ENCODE data around the gene NKD2.
"Not testable (repeated sequence)": the region's sequence is repeated elsewhere in the genome, so short reads cannot be mapped to it uniquely, and the experiment has no call there.

The NKD2 gene

DNA sequence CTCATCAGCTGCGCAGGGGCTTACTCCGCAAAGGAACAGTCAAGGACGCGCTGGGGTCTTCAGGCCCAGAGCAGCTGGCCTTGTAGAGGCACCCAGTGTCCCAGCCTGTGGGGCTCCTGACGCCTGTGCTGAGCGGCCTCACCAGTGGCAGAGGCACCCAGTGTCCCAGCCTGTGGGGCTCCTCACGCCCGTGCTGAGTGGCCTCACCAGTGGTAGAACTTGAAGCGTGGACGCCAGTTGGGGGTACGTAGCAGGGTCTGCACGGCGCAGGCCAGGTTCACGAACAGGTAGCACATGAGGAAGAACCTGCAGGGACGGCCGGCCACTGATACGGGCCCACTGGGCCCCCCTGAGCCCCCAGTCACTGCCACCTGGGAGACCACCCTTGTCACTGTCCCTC, 67.3 kb downstream of the NKD2 start:
- no peaks in the 10 kb centered on the region for H3K27me3 Mint-ChIP-seq
- H3K27ac Mint-ChIP-seq, result no peak overlapping the region
- no peaks in the 10 kb centered on the region for H3K4me1 Mint-ChIP-seq (ENCODE audit: low read depth)
- H3K9me3 Mint-ChIP-seq (ENCODE audit: low read depth), result no peaks in the 10 kb centered on the region
- no peak overlapping the region for H3K4me3 Mint-ChIP-seq
- H3K36me3 Mint-ChIP-seq, result peaks cover 3% of the 10 kb centered on the region

GRCh38 chr5:1076406-1076805, 67.8 kb downstream of the NKD2 start:
- no peaks in the 10 kb centered on the region for H3K9me3 Mint-ChIP-seq (ENCODE audit: low read depth)
- H3K36me3 Mint-ChIP-seq, result peaks cover 4% of the 10 kb centered on the region
- H3K4me3 Mint-ChIP-seq, result no peak overlapping the region
- H3K27me3 Mint-ChIP-seq, result no peaks in the 10 kb centered on the region
- no peak overlapping the region for H3K27ac Mint-ChIP-seq
- no peaks in the 10 kb centered on the region for H3K4me1 Mint-ChIP-seq (ENCODE audit: low read depth)

DNA sequence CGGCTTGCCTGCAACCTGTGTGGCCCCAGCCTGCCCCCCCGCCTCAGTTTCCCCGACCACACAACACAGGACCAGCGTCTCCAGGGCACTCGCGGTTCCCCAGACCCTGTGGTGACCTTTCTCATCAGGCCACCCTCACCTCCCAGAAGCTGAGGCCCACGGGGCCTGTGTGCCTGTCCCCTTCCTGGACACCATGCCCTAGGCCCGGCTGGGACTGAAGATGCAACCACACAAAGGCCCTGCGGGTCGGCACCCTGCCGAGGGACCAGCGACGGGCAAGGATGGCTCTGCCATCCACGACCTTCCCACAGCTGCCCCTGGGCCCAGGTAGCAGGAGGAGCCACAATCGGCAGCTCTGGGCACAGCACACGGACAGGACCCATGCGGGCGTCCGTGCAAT, 68.4 kb downstream of the NKD2 start:
- no peaks in the 10 kb centered on the region for H3K27me3 Mint-ChIP-seq
- H3K36me3 Mint-ChIP-seq, result peaks cover 4% of the 10 kb centered on the region
- no peaks in the 10 kb centered on the region for H3K4me1 Mint-ChIP-seq (ENCODE audit: low read depth)
- no peak overlapping the region for H3K27ac Mint-ChIP-seq
- H3K9me3 Mint-ChIP-seq (ENCODE audit: low read depth), result no peaks in the 10 kb centered on the region
- H3K4me3 Mint-ChIP-seq, result no peak overlapping the region

DNA sequence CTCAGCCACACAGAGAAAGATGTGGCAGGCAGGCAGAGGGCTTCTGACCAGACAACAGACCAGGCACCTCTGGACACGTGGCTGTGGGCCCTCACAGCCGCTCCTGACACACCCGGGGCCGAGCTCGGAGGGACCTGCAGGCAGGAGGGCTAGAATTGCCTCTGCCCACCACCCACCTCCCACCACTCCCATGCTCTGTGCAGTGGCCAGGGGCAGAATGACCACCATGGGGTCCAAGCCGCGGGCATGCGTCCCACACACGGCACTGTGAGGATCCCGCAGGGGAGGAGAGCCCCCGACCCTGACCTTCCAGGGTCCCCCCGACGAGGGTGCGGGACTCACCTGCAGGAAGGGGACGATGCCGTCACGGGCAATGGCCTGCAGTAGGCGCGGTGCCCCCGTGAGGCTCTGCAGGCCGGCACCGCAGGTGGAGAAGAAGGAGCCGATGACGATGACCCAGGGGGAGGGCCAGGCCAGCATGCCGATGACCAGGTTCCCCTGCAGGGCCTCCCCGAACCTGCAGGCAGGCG, 69.0 kb downstream of the NKD2 start:
- no peak overlapping the region for H3K4me3 Mint-ChIP-seq
- no peaks in the 10 kb centered on the region for H3K27me3 Mint-ChIP-seq
- H3K27ac Mint-ChIP-seq, result no peak overlapping the region
- H3K4me1 Mint-ChIP-seq (ENCODE audit: low read depth), result no peaks in the 10 kb centered on the region
- H3K36me3 Mint-ChIP-seq, result peaks cover 4% of the 10 kb centered on the region
- H3K9me3 Mint-ChIP-seq (ENCODE audit: low read depth), result no peaks in the 10 kb centered on the region

- no peaks in the 10 kb centered on the region for H3K9me3 Mint-ChIP-seq (ENCODE audit: low read depth)
- no peaks in the 10 kb centered on the region for H3K4me1 Mint-ChIP-seq (ENCODE audit: low read depth)
Measured at GRCh38 chr5:1078206-1078605, 69.6 kb downstream of the NKD2 start.

DNA sequence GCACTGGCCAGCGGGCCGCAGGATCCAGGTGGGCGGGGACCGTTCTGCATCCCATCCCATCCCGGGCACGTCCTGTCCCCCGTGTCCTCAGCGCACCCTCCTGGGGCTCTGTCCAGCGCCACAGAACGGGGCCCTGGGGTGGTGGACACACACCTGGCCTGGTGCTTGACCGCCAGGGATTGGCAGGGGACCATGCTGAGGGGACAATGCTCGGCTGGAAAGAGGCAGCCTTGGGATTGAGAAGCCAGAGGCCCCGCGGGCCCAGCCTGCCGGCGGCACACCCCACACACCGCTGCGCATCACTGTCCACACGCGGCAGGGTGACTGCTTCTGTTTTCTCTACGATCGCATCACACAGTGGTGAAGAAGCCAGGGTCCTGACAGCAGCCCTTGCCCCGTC, 70.2 kb downstream of the NKD2 start:
- no peaks in the 10 kb centered on the region for H3K4me1 Mint-ChIP-seq (ENCODE audit: low read depth)
- H3K27ac Mint-ChIP-seq, result no peak overlapping the region
- H3K9me3 Mint-ChIP-seq (ENCODE audit: low read depth), result no peaks in the 10 kb centered on the region
- no peaks in the 10 kb centered on the region for H3K27me3 Mint-ChIP-seq
- no peak overlapping the region for H3K4me3 Mint-ChIP-seq
- H3K36me3 Mint-ChIP-seq, result peaks cover 4% of the 10 kb centered on the region

More at GRCh38 chr5:1078206-1078605, 69.6 kb downstream of the NKD2 start:
- Mint-ChIP-seq H3K36me3 (peaks cover 4% of the 10 kb centered on the region), H3K27me3 (no peaks in the 10 kb centered on the region), H3K4me3 (no peak overlapping the region), H3K27ac (no peak overlapping the region)

DNA sequence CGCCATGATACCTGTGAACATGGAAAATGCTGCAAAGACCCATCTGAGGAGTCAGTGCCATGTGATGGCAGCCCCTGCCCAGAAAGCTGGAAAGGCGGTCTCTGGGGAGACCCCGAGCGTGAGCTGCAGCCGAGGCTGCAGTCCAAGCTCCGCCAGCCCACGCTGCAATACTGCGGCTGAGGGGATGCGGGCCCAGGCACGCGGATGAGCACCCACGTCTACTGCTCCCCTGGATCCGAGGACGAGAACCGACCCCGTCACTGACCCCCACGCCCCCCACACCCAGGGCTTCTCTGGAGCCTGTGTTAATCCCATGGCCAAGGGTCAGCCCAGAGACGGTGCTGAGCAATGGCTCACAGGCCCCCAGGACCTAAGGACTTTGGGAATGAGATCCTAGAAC, 70.9 kb downstream of the NKD2 start:
- Mint-ChIP-seq H3K27ac (no peak overlapping the region), H3K4me1 (ENCODE audit: low read depth) (no peaks in the 10 kb centered on the region), H3K4me3 (no peak overlapping the region), H3K9me3 (ENCODE audit: low read depth) (no peaks in the 10 kb centered on the region), H3K36me3 (peaks cover 4% of the 10 kb centered on the region), H3K27me3 (no peaks in the 10 kb centered on the region)

- H3K27me3 Mint-ChIP-seq, result no peaks in the 10 kb centered on the region
- H3K36me3 Mint-ChIP-seq, result peaks cover 4% of the 10 kb centered on the region
- no peaks in the 10 kb centered on the region for H3K9me3 Mint-ChIP-seq (ENCODE audit: low read depth)
- no peak overlapping the region for H3K27ac Mint-ChIP-seq
- H3K4me3 Mint-ChIP-seq, result no peak overlapping the region
- no peaks in the 10 kb centered on the region for H3K4me1 Mint-ChIP-seq (ENCODE audit: low read depth)
Measured at GRCh38 chr5:1079961-1080360, 71.4 kb downstream of the NKD2 start.

- Mint-ChIP-seq H3K27ac (no peak overlapping the region), H3K4me3 (no peak overlapping the region), H3K36me3 (peaks cover 4% of the 10 kb centered on the region), H3K4me1 (ENCODE audit: low read depth) (no peaks in the 10 kb centered on the region), H3K27me3 (no peaks in the 10 kb centered on the region), H3K9me3 (ENCODE audit: low read depth) (no peaks in the 10 kb centered on the region)
Measured at GRCh38 chr5:1080432-1080831, 71.8 kb downstream of the NKD2 start.

- H3K27me3 Mint-ChIP-seq, result no peaks in the 10 kb centered on the region
- no peaks in the 10 kb centered on the region for H3K9me3 Mint-ChIP-seq (ENCODE audit: low read depth)
- no peak overlapping the region for H3K4me3 Mint-ChIP-seq
- no peaks in the 10 kb centered on the region for H3K4me1 Mint-ChIP-seq (ENCODE audit: low read depth)
- H3K27ac Mint-ChIP-seq, result no peak overlapping the region
- peaks cover 4% of the 10 kb centered on the region for H3K36me3 Mint-ChIP-seq
Measured at GRCh38 chr5:1081519-1081918, 72.9 kb downstream of the NKD2 start.

DNA sequence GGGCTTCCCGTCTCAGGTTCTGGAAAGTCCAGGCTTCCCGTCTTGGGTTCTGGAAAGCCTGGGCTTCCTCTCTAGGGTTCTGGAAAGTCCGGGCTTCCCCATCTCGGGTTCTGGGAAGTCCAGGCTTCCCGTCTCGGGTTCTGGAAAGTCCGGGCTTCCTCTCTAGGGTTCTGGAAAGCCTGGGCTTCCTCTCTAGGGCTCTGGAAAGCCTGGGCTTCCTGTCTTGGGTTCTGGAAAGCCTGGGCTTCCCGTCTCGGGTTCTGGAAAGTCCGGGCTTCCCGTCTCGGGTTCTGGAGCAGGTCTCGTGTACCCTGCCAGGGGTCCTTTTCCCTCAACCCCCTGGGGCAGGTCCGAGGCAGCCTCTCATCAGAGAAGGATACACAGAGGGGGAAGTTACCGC, 74.4 kb downstream of the NKD2 start:
- not testable (repeated sequence) for H3K4me3 Mint-ChIP-seq; H3K9me3 Mint-ChIP-seq (ENCODE audit: low read depth); H3K27me3 Mint-ChIP-seq; H3K4me1 Mint-ChIP-seq (ENCODE audit: low read depth); H3K36me3 Mint-ChIP-seq
- peak overlapping the region; percentile 16 for H3K27ac Mint-ChIP-seq

- H3K27me3 Mint-ChIP-seq, result no peaks in the 10 kb centered on the region
- no peak overlapping the region for H3K4me3 Mint-ChIP-seq
- H3K4me1 Mint-ChIP-seq (ENCODE audit: low read depth), result no peaks in the 10 kb centered on the region
- H3K9me3 Mint-ChIP-seq (ENCODE audit: low read depth), result no peaks in the 10 kb centered on the region
- peaks cover 4% of the 10 kb centered on the region for H3K36me3 Mint-ChIP-seq
- H3K27ac Mint-ChIP-seq, result no peak overlapping the region
Measured at GRCh38 chr5:1083823-1084605, 75.4 kb downstream of the NKD2 start.

DNA sequence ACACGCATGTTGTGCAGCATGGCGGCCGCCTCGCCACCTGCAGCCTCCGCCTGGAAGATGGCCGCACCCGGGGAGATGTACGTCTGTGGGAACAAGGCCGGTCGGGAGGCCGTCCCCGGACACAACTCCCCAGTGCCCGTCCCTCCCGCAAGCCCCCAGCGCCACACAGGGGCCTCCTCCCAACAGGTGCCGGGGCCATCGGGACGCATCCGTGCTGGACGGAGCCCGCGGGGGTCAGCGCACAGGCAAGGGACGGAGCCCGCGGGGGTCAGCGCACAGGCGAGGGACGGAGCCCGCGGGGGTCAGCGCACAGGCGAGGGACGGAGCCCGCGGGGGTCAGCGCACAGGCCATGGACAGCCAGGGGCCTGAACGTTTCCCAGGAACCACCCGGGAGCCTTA, 76.8 kb downstream of the NKD2 start:
- no peaks in the 10 kb centered on the region for H3K27me3 Mint-ChIP-seq
- peaks cover 4% of the 10 kb centered on the region for H3K36me3 Mint-ChIP-seq
- no peak overlapping the region for H3K27ac Mint-ChIP-seq
- H3K4me3 Mint-ChIP-seq, result no peak overlapping the region
- no peaks in the 10 kb centered on the region for H3K4me1 Mint-ChIP-seq (ENCODE audit: low read depth)
- H3K9me3 Mint-ChIP-seq (ENCODE audit: low read depth), result no peaks in the 10 kb centered on the region

GRCh38 chr5:1086137-1086536, 77.5 kb downstream of the NKD2 start:
- H3K9me3 Mint-ChIP-seq (ENCODE audit: low read depth), result no peaks in the 10 kb centered on the region
- no peaks in the 10 kb centered on the region for H3K4me1 Mint-ChIP-seq (ENCODE audit: low read depth)
- H3K36me3 Mint-ChIP-seq, result no peaks in the 10 kb centered on the region
- no peak overlapping the region for H3K4me3 Mint-ChIP-seq
- H3K27ac Mint-ChIP-seq, result no peak overlapping the region
- no peaks in the 10 kb centered on the region for H3K27me3 Mint-ChIP-seq

DNA sequence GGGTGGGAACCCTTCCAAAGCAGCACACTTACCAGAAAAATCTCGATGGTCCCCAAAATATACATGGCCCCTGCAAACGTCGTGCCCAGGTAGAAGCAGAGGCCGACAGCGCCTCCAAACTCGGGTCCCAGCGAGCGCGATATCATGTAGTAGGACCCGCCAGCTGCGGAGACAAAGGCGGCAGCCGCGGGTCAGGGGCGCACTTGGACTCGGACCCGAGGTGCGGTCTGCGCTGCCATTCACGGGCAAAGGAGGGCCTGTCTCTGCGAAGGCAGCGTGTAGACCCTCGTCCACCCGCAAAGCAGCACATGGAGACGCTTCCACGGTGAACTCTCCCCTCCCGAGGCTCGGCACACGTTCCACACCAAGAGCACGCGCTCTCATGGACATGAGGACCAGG, 78.3 kb downstream of the NKD2 start:
- Mint-ChIP-seq H3K9me3 (ENCODE audit: low read depth) (no peaks in the 10 kb centered on the region), H3K4me3 (no peak overlapping the region), H3K27ac (no peak overlapping the region), H3K27me3 (no peaks in the 10 kb centered on the region), H3K36me3 (no peaks in the 10 kb centered on the region), H3K4me1 (ENCODE audit: low read depth) (no peaks in the 10 kb centered on the region)

GRCh38 chr5:1087428-1087827, 78.8 kb downstream of the NKD2 start:
- Mint-ChIP-seq H3K4me1 (ENCODE audit: low read depth) (no peaks in the 10 kb centered on the region), H3K27me3 (no peaks in the 10 kb centered on the region), H3K4me3 (no peak overlapping the region), H3K36me3 (no peaks in the 10 kb centered on the region), H3K9me3 (ENCODE audit: low read depth) (no peaks in the 10 kb centered on the region), H3K27ac (no peak overlapping the region)

All from activated naive CD8-positive, alpha-beta T cell (primary cell).